Vagina (tissue), 2 donors: ENCODE measurements around the gene SFXN2. TPM values are rescaled to one million over a fixed set of nuclear protein-coding genes. Genes with fewer than 3 reads are reported as not detected.

Experiments used
- DNase-seq, 2 donors: peaks; one replicate each; pipeline ENCODE4 v3.0.0-alpha.2; 2017; ENCODE audit errors: extremely low spot score in 2 of 2
- H3K27ac ChIP-seq: fragments of 200-600 bp; sonication (generic); one replicate; pipeline ENCODE4 v1.5.1; 2019
- H3K27me3 ChIP-seq: fragments of 200-600 bp; sonication (generic); one replicate; pipeline ENCODE4 v1.5.1; 2019
- H3K36me3 ChIP-seq, 2 donors: fragments of 200-600 bp; sonication (generic); one replicate each; pipeline ENCODE4 v1.5.1; 2017 to 2019
- H3K4me1 ChIP-seq: fragments of 200-600 bp; sonication (generic); one replicate; pipeline ENCODE4 v1.5.1; 2019
- H3K4me3 ChIP-seq, 2 donors: fragments of 200-600 bp; sonication (generic); 1 replicate in 1 of 2; 2 replicates in 1 of 2; pipeline ENCODE4 v1.5.1; 2016 to 2019
- H3K9me3 ChIP-seq: fragments of 200-600 bp; sonication (generic); one replicate; pipeline ENCODE4 v1.5.1; 2019
- CTCF ChIP-seq, 3 experiments: fragments of 450-650 bp in 2 of 3; fragments of 200-600 bp in 1 of 3; sonication (generic) in 1 of 3; IDR thresholded peaks; one replicate each; pipeline ENCODE4 v1.5.1; 2017 to 2019; ENCODE audit warnings: antibody characterized with exemption in 3 of 3, mild to moderate bottlenecking in 2 of 3, moderate library complexity in 2 of 3
- POLR2A ChIP-seq, 2 donors: fragments of 450-650 bp; IDR thresholded peaks; one replicate each; pipeline ENCODE4 v1.6.1; 2017; ENCODE audit warnings: antibody characterized with exemption in 2 of 2, mild to moderate bottlenecking in 2 of 2, moderate library complexity in 2 of 2
- POLR2AphosphoS5 ChIP-seq, 2 donors: sonication (generic); formaldehyde crosslinking; IDR thresholded peaks; one replicate each; pipeline ENCODE4 v1.9.0; 2017; ENCODE audit warnings: antibody characterized with exemption in 2 of 2, mild to moderate bottlenecking in 2 of 2, low read depth in 1 of 2; ENCODE audit not compliant: insufficient read depth in 1 of 2
- intact Hi-C: fragments of 100-400 bp; cut with DNase I; formaldehyde crosslinking; loops from one replicate; pipeline ENCODE4 v1.15.1; 2023
- total RNA-seq: library from RNA; depleted of rRNA; stranded (reverse); fragments of >200 nt; gene quantifications from one replicate; pipeline ENCODE4 v1.2.3, GENCODE V29; 2016

SFXN2 gene
- total RNA-seq, 1 donor from 2014 or later: 6.4 TPM

- intact Hi-C loops: no loop called here
Observed at GRCh38 chr10:102704915-102705314, 9.5 kb upstream of the SFXN2 start.

GRCh38 chr10:102705531-102705930 is 8.9 kb upstream of the SFXN2 start:
- DNase-seq: no peak
- H3K9me3 ChIP-seq: no peaks in the 10 kb centered on the region
- peaks cover 0 to 5% of the 10 kb centered on the region in 2 donors for H3K36me3 ChIP-seq
- no peak overlapping the region for H3K27ac ChIP-seq
- H3K4me3 ChIP-seq: no peak overlapping the region
- intact Hi-C loops: no loop called here
- H3K4me1 ChIP-seq: peaks cover 26% of the 10 kb centered on the region
- H3K27me3 ChIP-seq: no peaks in the 10 kb centered on the region
- no peak for TF ChIP-seq POLR2A (IDR thresholded peaks at IDR 0.05)
- TF ChIP-seq CTCF (IDR thresholded peaks at IDR 0.05): no peak
- no peak for TF ChIP-seq POLR2AphosphoS5 (IDR thresholded peaks at IDR 0.05; ENCODE audit: insufficient read depth in 1 of 2, low read depth in 1 of 2)

More at GRCh38 chr10:102704915-102705314, 9.5 kb upstream of the SFXN2 start:
- H3K4me3 ChIP-seq: no peak overlapping the region
- no peak for DNase-seq
- H3K27me3 ChIP-seq: no peaks in the 10 kb centered on the region
- TF ChIP-seq POLR2AphosphoS5 (IDR thresholded peaks at IDR 0.05; ENCODE audit: insufficient read depth in 1 of 2, low read depth in 1 of 2) (no peak), POLR2A (IDR thresholded peaks at IDR 0.05) (no peak), CTCF (IDR thresholded peaks at IDR 0.05) (no peak)
- peaks cover 0 to 5% of the 10 kb centered on the region in 2 donors for H3K36me3 ChIP-seq
- H3K9me3 ChIP-seq: no peaks in the 10 kb centered on the region
- H3K27ac ChIP-seq: no peak overlapping the region
- peaks cover 20% of the 10 kb centered on the region for H3K4me1 ChIP-seq

- intact Hi-C loops: no loop called here
- Histone ChIP-seq H3K9me3 (no peaks in the 10 kb centered on the region), H3K27me3 (no peaks in the 10 kb centered on the region), H3K36me3 (no peaks in the 10 kb centered on the region), H3K4me3 (no peak overlapping the region), H3K27ac (no peak overlapping the region), H3K4me1 (peaks cover 63% of the 10 kb centered on the region)
- TF ChIP-seq CTCF (IDR thresholded peaks at IDR 0.05): no peak
- no peak for TF ChIP-seq POLR2AphosphoS5 (IDR thresholded peaks at IDR 0.05; ENCODE audit: insufficient read depth in 1 of 2, low read depth in 1 of 2)
- TF ChIP-seq POLR2A (IDR thresholded peaks at IDR 0.05): no peak
- no peak for DNase-seq
Observed at GRCh38 chr10:102710609-102711008, 3.8 kb upstream of the SFXN2 start.

- TF ChIP-seq POLR2A (IDR thresholded peaks at IDR 0.05) (no peak), POLR2AphosphoS5 (IDR thresholded peaks at IDR 0.05; ENCODE audit: insufficient read depth in 1 of 2, low read depth in 1 of 2) (no peak), CTCF (IDR thresholded peaks at IDR 0.05) (no peak)
- H3K4me1 ChIP-seq: peaks cover 61% of the 10 kb centered on the region
- DNase-seq: no peak
- H3K9me3 ChIP-seq: no peaks in the 10 kb centered on the region
- intact Hi-C loops: loop anchor here (2.0 kb wide), 1 partner anchor 65 kb away; no protein-coding TSS in a partner anchor
- no peak overlapping the region for H3K4me3 ChIP-seq
- no peaks in the 10 kb centered on the region for H3K36me3 ChIP-seq
- peak overlapping the region; percentile 27 for H3K27ac ChIP-seq
- no peaks in the 10 kb centered on the region for H3K27me3 ChIP-seq
Observed at GRCh38 chr10:102712089-102712488, 2.3 kb upstream of the SFXN2 start.

- intact Hi-C loops: loop anchor here (2.0 kb wide), 1 partner anchor 66 kb away; no protein-coding TSS in a partner anchor
- no peaks in the 10 kb centered on the region for H3K36me3 ChIP-seq
- H3K27ac ChIP-seq: peak overlapping the region; percentile 92
- no peaks in the 10 kb centered on the region for H3K27me3 ChIP-seq
- H3K9me3 ChIP-seq: no peaks in the 10 kb centered on the region
- H3K4me3 ChIP-seq: peak overlapping the region; percentile 88 to 95
- no peak for TF ChIP-seq POLR2AphosphoS5 (IDR thresholded peaks at IDR 0.05; ENCODE audit: insufficient read depth in 1 of 2, low read depth in 1 of 2)
- no peak for TF ChIP-seq CTCF (IDR thresholded peaks at IDR 0.05)
- TF ChIP-seq POLR2A (IDR thresholded peaks at IDR 0.05): no peak
- DNase-seq: no peak
- peaks cover 54% of the 10 kb centered on the region for H3K4me1 ChIP-seq
Observed at GRCh38 chr10:102712843-102713538, 1.4 kb upstream of the SFXN2 start.
